CD14-positive monocyte (primary cell): Measurements from ENCODE around the gene PIGZ. TPM values are rescaled to one million over a fixed set of nuclear protein-coding genes. Genes with fewer than 3 reads are reported as not detected.

Experiments used
- DNase-seq, 3 donors: peaks; one replicate each; pipeline ENCODE4 v3.0.0-alpha.2; 2011 to 2022
- H2AFZ ChIP-seq: 2 replicates; pipeline ENCODE4 v1.6.0; 2012; ENCODE audit warnings: mild to moderate bottlenecking, low read depth, low read length, inconsistent platforms; ENCODE audit not compliant: insufficient read depth, poor library complexity, severe bottlenecking
- H3K27ac ChIP-seq, 2 donors: 1 replicate in 1 of 2; 2 replicates in 1 of 2; pipeline ENCODE4 v1.5.1; 2012 to 2013; ENCODE audit warnings: low read length in 2 of 2, control low read depth in 1 of 2, inconsistent platforms in 1 of 2, low read depth in 1 of 2, mild to moderate bottlenecking in 1 of 2
- H3K27me3 ChIP-seq, 2 donors: one replicate each; pipeline versions ENCODE4 v1.6.0 to v1.6.1; 2011 to 2013; ENCODE audit warnings: low read length in 2 of 2; ENCODE audit not compliant: control insufficient read depth in 2 of 2, insufficient read depth in 2 of 2
- H3K36me3 ChIP-seq, 2 donors: replicated peaks in 1 of 2; 1 replicate in 1 of 2; 2 replicates in 1 of 2; pipeline versions ENCODE4 v1.5.1 to v1.6.1; 2012 to 2013; ENCODE audit warnings: low read length in 2 of 2, control low read depth in 1 of 2, inconsistent platforms in 1 of 2, mild to moderate bottlenecking in 1 of 2; ENCODE audit not compliant: insufficient read depth in 2 of 2, control insufficient read depth in 1 of 2
- H3K4me1 ChIP-seq, 2 donors: 1 replicate in 1 of 2; 2 replicates in 1 of 2; pipeline versions ENCODE4 v1.5.1 to v1.6.1; 2012 to 2013; ENCODE audit warnings: low read length in 2 of 2, control low read depth in 1 of 2, inconsistent platforms in 1 of 2, mild to moderate bottlenecking in 1 of 2, moderate library complexity in 1 of 2; ENCODE audit not compliant: insufficient read depth in 2 of 2, control insufficient read depth in 1 of 2
- H3K4me2 ChIP-seq: replicated peaks from 2 replicates; pipeline ENCODE3; 2012; ENCODE audit warnings: low read length, moderate library complexity, mild to moderate bottlenecking; ENCODE audit not compliant: poor library complexity, severe bottlenecking; ENCODE audit errors: extremely low read depth
- H3K4me3 ChIP-seq, 3 experiments: fragments of 200-600 bp in 1 of 3; sonication (generic) in 1 of 3; replicated peaks in 1 of 3; 1 replicate in 2 of 3; 2 replicates in 1 of 3; pipeline ENCODE4 v1.5.1; 2011 to 2013; ENCODE audit warnings: low read length in 3 of 3, mild to moderate bottlenecking in 3 of 3, control low read depth in 2 of 3, low read depth in 2 of 3, inconsistent platforms in 1 of 3, moderate library complexity in 1 of 3
- H3K79me2 ChIP-seq: 2 replicates; pipeline ENCODE4 v1.6.0; 2012; ENCODE audit warnings: mild to moderate bottlenecking, control low read depth, inconsistent platforms, low read length, moderate library complexity; ENCODE audit not compliant: insufficient read depth
- H3K9ac ChIP-seq: 2 replicates; pipeline ENCODE4 v1.6.0; 2017; ENCODE audit warnings: low read length, mild to moderate bottlenecking; ENCODE audit not compliant: insufficient read depth, poor library complexity, severe bottlenecking
- H3K9me3 ChIP-seq, 2 donors: replicated peaks in 1 of 2; 1 replicate in 1 of 2; 2 replicates in 1 of 2; pipeline versions ENCODE4 v1.5.1 to v1.6.1; 2012 to 2013; ENCODE audit warnings: low read length in 2 of 2, control low read depth in 1 of 2; ENCODE audit not compliant: control insufficient read depth in 1 of 2, insufficient read depth in 1 of 2
- H4K20me1 ChIP-seq: 2 replicates; pipeline ENCODE4 v1.6.0; 2012; ENCODE audit warnings: mild to moderate bottlenecking, low read length, control low read depth, moderate library complexity; ENCODE audit not compliant: insufficient read depth
- H3K27ac Mint-ChIP-seq, 7 donors: one replicate each; pipeline ENCODE4 v1.8.0; 2020; ENCODE audit warnings: mild to moderate bottlenecking in 7 of 7, mixed read lengths in 7 of 7, moderate library complexity in 6 of 7, inconsistent platforms in 2 of 7
- H3K27me3 Mint-ChIP-seq, 3 donors: one replicate each; pipeline ENCODE4 v1.8.0; 2021 to 2022; ENCODE audit warnings: low read depth in 3 of 3, mild to moderate bottlenecking in 3 of 3, mixed read lengths in 3 of 3, moderate library complexity in 3 of 3, inconsistent platforms in 1 of 3
- H3K36me3 Mint-ChIP-seq, 2 donors: one replicate each; pipeline ENCODE4 v1.8.0; 2020; ENCODE audit warnings: mixed read lengths in 2 of 2, inconsistent platforms in 1 of 2, mild to moderate bottlenecking in 1 of 2
- H3K4me1 Mint-ChIP-seq: one replicate; pipeline ENCODE4 v1.8.0; 2020; ENCODE audit warnings: mild to moderate bottlenecking, mixed read lengths
- H3K4me3 Mint-ChIP-seq, 2 donors: one replicate each; pipeline ENCODE4 v1.8.0; 2020; ENCODE audit warnings: mild to moderate bottlenecking in 2 of 2, mixed read lengths in 2 of 2, moderate library complexity in 1 of 2
- H3K9me3 Mint-ChIP-seq, 7 donors: one replicate each; pipeline ENCODE4 v1.8.0; 2020 to 2022; ENCODE audit warnings: mixed read lengths in 7 of 7, mild to moderate bottlenecking in 6 of 7, moderate library complexity in 6 of 7, inconsistent platforms in 2 of 7
- CTCF ChIP-seq: fragments of 200-600 bp; IDR thresholded peaks from one replicate; pipeline ENCODE4 v1.8.0; 2022; ENCODE audit warnings: antibody characterized with exemption, mild to moderate bottlenecking
- WGBS: methylation state at CpG from one replicate; pipeline ENCODE4 v1.1.5; 2013; ENCODE audit warnings: missing lambda C conversion rate; ENCODE audit not compliant: insufficient coverage; 5-methylcytosine and 5-hydroxymethylcytosine counted together
- intact Hi-C, 2 donors: fragments of 100-400 bp; cut with micrococcal nuclease; formaldehyde crosslinking; loops; one replicate each; pipeline versions ENCODE4 v1.15.0 to v1.15.1; 2023
- polyA plus RNA-seq, 3 donors: library from polyadenylated mRNA; depleted of rRNA in 1 of 3; unstranded in 2 of 3; stranded (reverse) in 1 of 3; fragments of 300-500 nt in 2 of 3; fragments of >200 nt in 1 of 3; fragmentation: Illumina TruSeq in 2 of 3; gene quantifications; 1 replicate in 2 of 3; 2 replicates in 1 of 3; pipeline ENCODE4 v1.2.3, GENCODE V29; 2012 to 2021

The PIGZ gene
- polyA plus RNA-seq, 3 donors = 1.6 to 3.8 (median 1.9) TPM

- Histone ChIP-seq H2AFZ (no peak overlapping the region), H3K79me2 (no peaks in the 10 kb centered on the region), H3K27me3 (no peaks in the 10 kb centered on the region), H3K36me3 (no peaks in the 10 kb centered on the region), H3K27ac (no peak overlapping the region), H3K9me3 (peaks cover 5 to 10% of the 10 kb centered on the region in 2 donors), H3K4me1 (no peaks in the 10 kb centered on the region), H3K9ac (no peak overlapping the region), H4K20me1 (no peaks in the 10 kb centered on the region), H3K4me3 (no peak overlapping the region), H3K4me2 (no peak overlapping the region)
- no peaks in the 10 kb centered on the region for H3K36me3 Mint-ChIP-seq
- H3K9me3 Mint-ChIP-seq = peaks cover 11 to 19% (median 16%) of the 10 kb centered on the region in 7 donors
- TF ChIP-seq CTCF = no peak
- no peak overlapping the region for H3K4me3 Mint-ChIP-seq
- intact Hi-C loops = no loop called here
- no CpG with 5 or more reads among the region's 1 CpG for WGBS
- peaks cover 3% of the 10 kb centered on the region for H3K4me1 Mint-ChIP-seq
- DNase-seq = no peak
- peaks cover 3 to 4% (median 3%) of the 10 kb centered on the region in 3 donors for H3K27me3 Mint-ChIP-seq
- H3K27ac Mint-ChIP-seq = no peak overlapping the region
These were observed 14.6 kb upstream of the PIGZ start for GRCh38 chr3:196983186-196983585.

GRCh38 chr3:196981657-196982056 lies 13.0 kb upstream of the PIGZ start:
- Mint-ChIP-seq H3K4me1 (peaks cover 3% of the 10 kb centered on the region), H3K27me3 (peaks cover 3 to 4% (median 4%) of the 10 kb centered on the region in 3 donors), H3K4me3 (no peak overlapping the region), H3K9me3 (peaks cover 11 to 19% (median 16%) of the 10 kb centered on the region in 7 donors), H3K27ac (no peak overlapping the region), H3K36me3 (no peaks in the 10 kb centered on the region)
- H3K79me2 ChIP-seq = no peaks in the 10 kb centered on the region
- no peaks in the 10 kb centered on the region for H3K36me3 ChIP-seq
- no peak overlapping the region for H2AFZ ChIP-seq
- no peak overlapping the region for H3K4me3 ChIP-seq
- H3K27ac ChIP-seq = no peak overlapping the region
- H3K4me1 ChIP-seq = no peaks in the 10 kb centered on the region
- no peaks in the 10 kb centered on the region for H3K27me3 ChIP-seq
- no peak overlapping the region for H3K9ac ChIP-seq
- H4K20me1 ChIP-seq = no peaks in the 10 kb centered on the region
- intact Hi-C loops = no loop called here
- no peak overlapping the region for H3K4me2 ChIP-seq
- DNase-seq = no peak
- peaks cover 5 to 10% of the 10 kb centered on the region in 2 donors for H3K9me3 ChIP-seq
- 99% methylated on average over 10 of the region's 13 CpGs for WGBS
- no peak for TF ChIP-seq CTCF
